IgD-negative memory B cell (primary cell): Measurements from ENCODE around the gene DSG2. TPM values are rescaled to one million over a fixed set of nuclear protein-coding genes. Genes with fewer than 3 reads are reported as not detected.

Source experiments
- polyA plus RNA-seq: library from polyadenylated mRNA; unstranded; fragments of 300-500 nt; fragmentation: Illumina TruSeq; gene quantifications from one replicate; pipeline ENCODE4 v1.2.3, GENCODE V29; 2021

Gene DSG2
- polyA plus RNA-seq, 1 donor from 2014 or later: not detected

Other genes with a start within 250 kb of the DSG2 start
- gene DSG1, start 180.0 kb upstream of the DSG2 start, polyA plus RNA-seq: not detected
- not detected for gene DSG4, start 121.4 kb upstream of the DSG2 start, polyA plus RNA-seq
- 0.04 TPM for gene DSG3, start 50.4 kb upstream of the DSG2 start, polyA plus RNA-seq
- gene TTR, start 93.7 kb downstream of the DSG2 start, polyA plus RNA-seq: not detected
- not detected for gene B4GALT6, start 186.4 kb downstream of the DSG2 start, polyA plus RNA-seq